ENCODE measurements around the gene SYT1. TPM values are rescaled to one million over a fixed set of nuclear protein-coding genes. Genes with fewer than 3 reads are reported as not detected.
"Not testable (repeated sequence)": the region's sequence is repeated elsewhere in the genome, so short reads cannot be mapped to it uniquely, and the experiment has no call there.

The SYT1 gene
- total and polyA plus RNA-seq, 11 donors, result 0.08 to 0.86 (median 0.16) TPM; not detected in 6

DNA sequence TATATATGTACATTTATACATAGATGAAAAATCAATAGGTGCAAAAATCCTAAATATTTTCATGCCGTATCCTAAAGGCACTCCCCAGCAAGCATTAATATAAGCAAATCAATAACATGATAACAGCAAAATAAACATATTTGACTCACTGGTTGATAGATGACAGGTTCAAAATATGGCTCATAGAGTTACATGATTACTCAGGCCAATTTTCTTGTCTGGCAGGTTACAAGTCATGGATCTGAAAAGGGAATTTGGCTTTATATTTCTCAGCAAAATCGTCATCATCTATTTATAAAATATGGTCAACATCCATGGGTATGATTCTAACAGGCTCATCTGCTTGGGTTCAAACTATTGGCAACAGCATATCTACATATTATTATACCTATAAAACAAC is 34.9 kb upstream of the SYT1 start:
- Histone ChIP-seq H3K36me3 (no peaks in the 10 kb centered on the region), H3K9me3 (peaks cover 0 to 4% (median 0%) of the 10 kb centered on the region in 12 donors), H3K4me3 (no peak overlapping the region), H3K27me3 (no peaks in the 10 kb centered on the region), H3K4me1 (no peaks in the 10 kb centered on the region), H3K27ac (no peak overlapping the region)
- TF ChIP-seq, protein P1, sequence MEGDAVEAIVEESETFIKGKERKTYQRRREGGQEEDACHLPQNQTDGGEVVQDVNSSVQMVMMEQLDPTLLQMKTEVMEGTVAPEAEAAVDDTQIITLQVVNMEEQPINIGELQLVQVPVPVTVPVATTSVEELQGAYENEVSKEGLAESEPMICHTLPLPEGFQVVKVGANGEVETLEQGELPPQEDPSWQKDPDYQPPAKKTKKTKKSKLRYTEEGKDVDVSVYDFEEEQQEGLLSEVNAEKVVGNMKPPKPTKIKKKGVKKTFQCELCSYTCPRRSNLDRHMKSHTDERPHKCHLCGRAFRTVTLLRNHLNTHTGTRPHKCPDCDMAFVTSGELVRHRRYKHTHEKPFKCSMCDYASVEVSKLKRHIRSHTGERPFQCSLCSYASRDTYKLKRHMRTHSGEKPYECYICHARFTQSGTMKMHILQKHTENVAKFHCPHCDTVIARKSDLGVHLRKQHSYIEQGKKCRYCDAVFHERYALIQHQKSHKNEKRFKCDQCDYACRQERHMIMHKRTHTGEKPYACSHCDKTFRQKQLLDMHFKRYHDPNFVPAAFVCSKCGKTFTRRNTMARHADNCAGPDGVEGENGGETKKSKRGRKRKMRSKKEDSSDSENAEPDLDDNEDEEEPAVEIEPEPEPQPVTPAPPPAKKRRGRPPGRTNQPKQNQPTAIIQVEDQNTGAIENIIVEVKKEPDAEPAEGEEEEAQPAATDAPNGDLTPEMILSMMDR (IDR thresholded peaks at IDR 0.05), result no peak
- no peak for TF ChIP-seq POLR2A (IDR thresholded peaks at IDR 0.05)
- ATAC-seq, result no peak
- 80 to 87% (median 85%) methylated on average over 2 of the region's 2 CpGs for WGBS, 4 donors
- intact Hi-C loops (cut with DNase I), result no loop called here
- no peak for DNase-seq

DNA sequence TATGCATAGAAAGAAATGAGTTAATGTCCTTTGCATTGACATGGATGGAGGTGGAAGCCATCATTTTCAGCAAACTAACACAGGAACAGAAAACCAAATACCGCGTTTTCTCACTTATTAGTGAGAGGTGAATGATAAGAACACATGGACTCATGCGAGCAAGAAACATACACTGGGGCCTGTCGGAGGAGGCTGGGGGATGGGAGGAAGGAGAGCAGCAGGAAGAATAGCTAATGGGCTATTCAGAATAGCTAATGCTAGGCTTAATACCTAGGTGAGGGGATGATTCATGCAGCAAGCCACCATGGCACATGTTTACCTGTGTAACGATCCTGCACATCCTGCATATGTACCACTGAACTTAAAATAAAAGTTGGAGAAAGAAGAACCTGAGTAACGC is 29.1 kb upstream of the SYT1 start:
- no peak overlapping the region for H3K4me3 ChIP-seq
- H3K36me3 ChIP-seq, result no peaks in the 10 kb centered on the region
- no peaks in the 10 kb centered on the region for H3K9me3 ChIP-seq
- WGBS, 4 donors, result 85 to 87% (median 86%) methylated on average over 6 of the region's 6 CpGs
- no peak overlapping the region for H3K27ac ChIP-seq
- DNase-seq (no peak), ATAC-seq (no peak)
- TF ChIP-seq, protein P1 (IDR thresholded peaks at IDR 0.05), result no peak
- no peak for TF ChIP-seq POLR2A (IDR thresholded peaks at IDR 0.05)
- intact Hi-C loops (cut with DNase I), result no loop called here
- no peaks in the 10 kb centered on the region for H3K27me3 ChIP-seq
- no peaks in the 10 kb centered on the region for H3K4me1 ChIP-seq

DNA sequence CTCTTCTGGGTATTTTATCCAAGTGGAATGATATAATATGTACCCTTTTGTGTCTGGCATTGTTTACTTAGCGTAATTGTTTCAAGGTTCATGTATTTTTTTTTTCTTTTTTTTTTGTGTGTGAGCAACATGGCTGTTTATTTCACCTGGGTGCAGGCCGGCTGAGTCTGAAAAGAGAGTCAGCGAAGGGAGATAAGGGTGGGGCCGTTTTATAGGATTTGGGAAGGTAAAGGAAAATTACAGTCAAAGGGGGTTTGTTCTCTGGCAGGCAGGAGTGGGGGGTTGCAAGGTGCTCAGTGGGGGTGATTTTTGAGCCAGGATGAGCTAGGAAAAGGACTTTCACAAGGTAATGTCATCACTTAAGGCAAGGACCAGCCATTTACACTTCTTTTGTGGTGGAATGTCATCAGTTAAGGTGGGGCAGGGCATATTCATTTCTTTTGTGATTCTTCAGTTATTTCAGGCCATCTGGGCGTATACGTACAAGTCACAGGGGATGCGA is 24.0 kb upstream of the SYT1 start:
- H3K36me3 ChIP-seq; H3K27me3 ChIP-seq; ATAC-seq; intact Hi-C loops (cut with DNase I); H3K27ac ChIP-seq; H3K4me1 ChIP-seq; DNase-seq; H3K4me3 ChIP-seq: not testable (repeated sequence)
- WGBS, 4 donors, result 80 to 84% (median 82%) methylated on average over 7 of the region's 7 CpGs
- peaks cover 0 to 15% (median 0%) of the 10 kb centered on the region in 12 donors for H3K9me3 ChIP-seq

DNA sequence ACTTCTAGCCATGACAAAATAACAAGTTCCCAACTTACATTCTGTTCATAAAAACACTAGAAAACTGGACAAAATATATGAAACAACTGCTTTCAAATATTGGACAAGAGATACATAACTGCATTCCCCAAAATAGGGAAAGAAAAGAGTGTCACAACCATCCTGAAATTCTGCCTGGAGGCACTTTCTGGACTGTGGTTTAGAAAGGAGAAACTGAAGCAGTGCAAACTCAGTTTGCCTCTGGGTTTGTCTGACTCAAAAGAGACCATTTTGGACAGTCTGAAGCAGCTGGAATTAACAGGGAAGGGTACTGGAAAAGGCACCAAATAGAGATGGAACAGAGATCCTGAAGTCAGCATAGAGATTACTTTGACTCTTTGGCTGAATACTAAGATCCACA is 11.3 kb upstream of the SYT1 start:
- no peak for TF ChIP-seq POLR2A (IDR thresholded peaks at IDR 0.05)
- TF ChIP-seq, protein P1 (IDR thresholded peaks at IDR 0.05), result no peak
- DNase-seq (no peak), ATAC-seq (no peak)
- intact Hi-C loops (cut with DNase I), result no loop called here
- Histone ChIP-seq H3K27me3 (no peaks in the 10 kb centered on the region), H3K9me3 (peaks cover 0 to 21% (median 0%) of the 10 kb centered on the region in 12 donors), H3K36me3 (no peaks in the 10 kb centered on the region), H3K27ac (no peak overlapping the region), H3K4me1 (no peaks in the 10 kb centered on the region), H3K4me3 (no peak overlapping the region)
